ENCODE results near the gene ZMIZ1.

GRCh38 chr10:79203833-79204232, 135.1 kb downstream of the ZMIZ1 start:
- TF ChIP-seq, protein P1, sequence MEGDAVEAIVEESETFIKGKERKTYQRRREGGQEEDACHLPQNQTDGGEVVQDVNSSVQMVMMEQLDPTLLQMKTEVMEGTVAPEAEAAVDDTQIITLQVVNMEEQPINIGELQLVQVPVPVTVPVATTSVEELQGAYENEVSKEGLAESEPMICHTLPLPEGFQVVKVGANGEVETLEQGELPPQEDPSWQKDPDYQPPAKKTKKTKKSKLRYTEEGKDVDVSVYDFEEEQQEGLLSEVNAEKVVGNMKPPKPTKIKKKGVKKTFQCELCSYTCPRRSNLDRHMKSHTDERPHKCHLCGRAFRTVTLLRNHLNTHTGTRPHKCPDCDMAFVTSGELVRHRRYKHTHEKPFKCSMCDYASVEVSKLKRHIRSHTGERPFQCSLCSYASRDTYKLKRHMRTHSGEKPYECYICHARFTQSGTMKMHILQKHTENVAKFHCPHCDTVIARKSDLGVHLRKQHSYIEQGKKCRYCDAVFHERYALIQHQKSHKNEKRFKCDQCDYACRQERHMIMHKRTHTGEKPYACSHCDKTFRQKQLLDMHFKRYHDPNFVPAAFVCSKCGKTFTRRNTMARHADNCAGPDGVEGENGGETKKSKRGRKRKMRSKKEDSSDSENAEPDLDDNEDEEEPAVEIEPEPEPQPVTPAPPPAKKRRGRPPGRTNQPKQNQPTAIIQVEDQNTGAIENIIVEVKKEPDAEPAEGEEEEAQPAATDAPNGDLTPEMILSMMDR (IDR thresholded peaks at IDR 0.05; ENCODE audit: low read depth, low read length, missing input control) = no peak
- TF ChIP-seq SP1 (IDR thresholded peaks at IDR 0.05) (no peak), FOXA2 (IDR thresholded peaks at IDR 0.05) (no peak), HNF4A (conservative IDR thresholded peaks at IDR 0.05) (no peak)
- TF ChIP-seq, protein P2, sequence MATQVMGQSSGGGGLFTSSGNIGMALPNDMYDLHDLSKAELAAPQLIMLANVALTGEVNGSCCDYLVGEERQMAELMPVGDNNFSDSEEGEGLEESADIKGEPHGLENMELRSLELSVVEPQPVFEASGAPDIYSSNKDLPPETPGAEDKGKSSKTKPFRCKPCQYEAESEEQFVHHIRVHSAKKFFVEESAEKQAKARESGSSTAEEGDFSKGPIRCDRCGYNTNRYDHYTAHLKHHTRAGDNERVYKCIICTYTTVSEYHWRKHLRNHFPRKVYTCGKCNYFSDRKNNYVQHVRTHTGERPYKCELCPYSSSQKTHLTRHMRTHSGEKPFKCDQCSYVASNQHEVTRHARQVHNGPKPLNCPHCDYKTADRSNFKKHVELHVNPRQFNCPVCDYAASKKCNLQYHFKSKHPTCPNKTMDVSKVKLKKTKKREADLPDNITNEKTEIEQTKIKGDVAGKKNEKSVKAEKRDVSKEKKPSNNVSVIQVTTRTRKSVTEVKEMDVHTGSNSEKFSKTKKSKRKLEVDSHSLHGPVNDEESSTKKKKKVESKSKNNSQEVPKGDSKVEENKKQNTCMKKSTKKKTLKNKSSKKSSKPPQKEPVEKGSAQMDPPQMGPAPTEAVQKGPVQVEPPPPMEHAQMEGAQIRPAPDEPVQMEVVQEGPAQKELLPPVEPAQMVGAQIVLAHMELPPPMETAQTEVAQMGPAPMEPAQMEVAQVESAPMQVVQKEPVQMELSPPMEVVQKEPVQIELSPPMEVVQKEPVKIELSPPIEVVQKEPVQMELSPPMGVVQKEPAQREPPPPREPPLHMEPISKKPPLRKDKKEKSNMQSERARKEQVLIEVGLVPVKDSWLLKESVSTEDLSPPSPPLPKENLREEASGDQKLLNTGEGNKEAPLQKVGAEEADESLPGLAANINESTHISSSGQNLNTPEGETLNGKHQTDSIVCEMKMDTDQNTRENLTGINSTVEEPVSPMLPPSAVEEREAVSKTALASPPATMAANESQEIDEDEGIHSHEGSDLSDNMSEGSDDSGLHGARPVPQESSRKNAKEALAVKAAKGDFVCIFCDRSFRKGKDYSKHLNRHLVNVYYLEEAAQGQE (IDR thresholded peaks at IDR 0.05) = no peak
- TF ChIP-seq, protein P3, sequence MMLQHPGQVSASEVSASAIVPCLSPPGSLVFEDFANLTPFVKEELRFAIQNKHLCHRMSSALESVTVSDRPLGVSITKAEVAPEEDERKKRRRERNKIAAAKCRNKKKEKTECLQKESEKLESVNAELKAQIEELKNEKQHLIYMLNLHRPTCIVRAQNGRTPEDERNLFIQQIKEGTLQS (IDR thresholded peaks at IDR 0.05) = no peak
- TF ChIP-seq, protein P4, sequence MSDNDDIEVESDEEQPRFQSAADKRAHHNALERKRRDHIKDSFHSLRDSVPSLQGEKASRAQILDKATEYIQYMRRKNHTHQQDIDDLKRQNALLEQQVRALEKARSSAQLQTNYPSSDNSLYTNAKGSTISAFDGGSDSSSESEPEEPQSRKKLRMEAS (IDR thresholded peaks at IDR 0.05) = no peak
